NCI-H2227 (cell line): ENCODE data around the gene MB21D2.

Experiments used
- DNase-seq: peaks from one replicate; lab custom pipeline; 2025; ENCODE audit not compliant: unreplicated experiment; lab: John Stamatoyannopoulos, UW

Gene MB21D2

GRCh38 chr3:192892981-192893700 is 24.5 kb downstream of the MB21D2 start:
- DNase-seq = peak; percentile 60

- DNase-seq = no peak
Measured at GRCh38 chr3:192890347-192891335, 27.0 kb downstream of the MB21D2 start.

- DNase-seq = no peak
Measured at GRCh38 chr3:192889679-192890078, 28.0 kb downstream of the MB21D2 start.

GRCh38 chr3:192888190-192888589 is 29.5 kb downstream of the MB21D2 start:
- DNase-seq = no peak

GRCh38 chr3:192887701-192888100 is 30.0 kb downstream of the MB21D2 start:
- DNase-seq = no peak

- no peak for DNase-seq
Measured at GRCh38 chr3:192887047-192887446, 30.6 kb downstream of the MB21D2 start.

GRCh38 chr3:192884777-192885773 is 32.6 kb downstream of the MB21D2 start:
- peak; percentile 25 for DNase-seq

- no peak for DNase-seq
Measured at GRCh38 chr3:192883512-192883911, 34.1 kb downstream of the MB21D2 start.

GRCh38 chr3:192881159-192881786 is 36.4 kb downstream of the MB21D2 start:
- DNase-seq = no peak

- no peak for DNase-seq
Measured at GRCh38 chr3:192880313-192880712, 37.3 kb downstream of the MB21D2 start.

- DNase-seq = no peak
Measured at GRCh38 chr3:192879346-192880031, 38.2 kb downstream of the MB21D2 start.

GRCh38 chr3:192875971-192876565 is 41.6 kb downstream of the MB21D2 start:
- DNase-seq = no peak

- no peak for DNase-seq
Measured at GRCh38 chr3:192870822-192871221, 46.8 kb downstream of the MB21D2 start.

- peak; percentile 24 for DNase-seq
Measured at GRCh38 chr3:192869131-192870031, 48.3 kb downstream of the MB21D2 start.

GRCh38 chr3:192867645-192868044 is 50.0 kb downstream of the MB21D2 start:
- DNase-seq = no peak

- DNase-seq = no peak
Measured at GRCh38 chr3:192866804-192867203, 50.9 kb downstream of the MB21D2 start.

GRCh38 chr3:192864941-192865340 is 52.7 kb downstream of the MB21D2 start:
- DNase-seq = peak; percentile 10

GRCh38 chr3:192863091-192863420 is 54.6 kb downstream of the MB21D2 start:
- no peak for DNase-seq
